GM12874 (cell line): Measurements from ENCODE around the gene CEP152.

Experiments used
- TF ChIP-seq, protein P1 (sequence below): IDR thresholded peaks from 2 replicates; pipeline ENCODE4 v1.5.1; 2011; ENCODE audit warnings: low read depth, mild to moderate bottlenecking, control low read depth, low read length, moderate library complexity; ENCODE audit not compliant: insufficient read depth

Gene CEP152

GRCh38 chr15:48803877-48804276, 7.0 kb downstream of the CEP152 start:
- TF ChIP-seq, protein P1, sequence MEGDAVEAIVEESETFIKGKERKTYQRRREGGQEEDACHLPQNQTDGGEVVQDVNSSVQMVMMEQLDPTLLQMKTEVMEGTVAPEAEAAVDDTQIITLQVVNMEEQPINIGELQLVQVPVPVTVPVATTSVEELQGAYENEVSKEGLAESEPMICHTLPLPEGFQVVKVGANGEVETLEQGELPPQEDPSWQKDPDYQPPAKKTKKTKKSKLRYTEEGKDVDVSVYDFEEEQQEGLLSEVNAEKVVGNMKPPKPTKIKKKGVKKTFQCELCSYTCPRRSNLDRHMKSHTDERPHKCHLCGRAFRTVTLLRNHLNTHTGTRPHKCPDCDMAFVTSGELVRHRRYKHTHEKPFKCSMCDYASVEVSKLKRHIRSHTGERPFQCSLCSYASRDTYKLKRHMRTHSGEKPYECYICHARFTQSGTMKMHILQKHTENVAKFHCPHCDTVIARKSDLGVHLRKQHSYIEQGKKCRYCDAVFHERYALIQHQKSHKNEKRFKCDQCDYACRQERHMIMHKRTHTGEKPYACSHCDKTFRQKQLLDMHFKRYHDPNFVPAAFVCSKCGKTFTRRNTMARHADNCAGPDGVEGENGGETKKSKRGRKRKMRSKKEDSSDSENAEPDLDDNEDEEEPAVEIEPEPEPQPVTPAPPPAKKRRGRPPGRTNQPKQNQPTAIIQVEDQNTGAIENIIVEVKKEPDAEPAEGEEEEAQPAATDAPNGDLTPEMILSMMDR: no peak

GRCh38 chr15:48802867-48803266, 8.0 kb downstream of the CEP152 start:
- TF ChIP-seq, protein P1: no peak

GRCh38 chr15:48802257-48802656, 8.6 kb downstream of the CEP152 start:
- TF ChIP-seq, protein P1: no peak

DNA sequence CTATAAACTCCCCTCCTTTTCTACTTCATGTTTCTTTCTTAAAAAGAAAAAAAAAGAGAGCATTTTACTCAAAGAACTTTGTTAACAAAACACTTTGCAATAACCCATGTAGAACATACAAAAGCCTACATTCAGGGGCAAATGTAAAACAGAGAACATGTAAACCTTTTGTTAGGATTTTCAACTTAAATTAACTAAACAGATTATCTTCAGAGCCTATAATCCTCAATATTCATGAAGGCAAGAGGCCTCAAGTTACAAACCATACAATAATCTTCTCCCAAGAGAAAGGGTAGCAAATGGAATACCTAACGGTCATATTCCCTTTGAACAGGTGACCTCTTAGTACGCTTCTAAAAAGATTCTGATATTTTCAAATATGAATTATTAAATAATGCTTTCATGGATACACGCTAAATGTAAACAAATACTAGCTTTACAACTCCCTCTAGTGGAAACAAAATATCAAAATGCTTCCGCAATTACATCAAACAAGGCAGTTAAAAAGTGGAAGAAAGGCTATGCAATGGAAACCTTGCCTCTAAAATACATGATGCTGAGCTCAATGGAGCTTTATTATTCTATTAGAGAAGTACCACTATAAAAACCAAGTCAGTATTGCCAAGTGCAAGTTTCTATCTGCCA, 9.9 kb downstream of the CEP152 start:
- TF ChIP-seq, protein P1: no peak

DNA sequence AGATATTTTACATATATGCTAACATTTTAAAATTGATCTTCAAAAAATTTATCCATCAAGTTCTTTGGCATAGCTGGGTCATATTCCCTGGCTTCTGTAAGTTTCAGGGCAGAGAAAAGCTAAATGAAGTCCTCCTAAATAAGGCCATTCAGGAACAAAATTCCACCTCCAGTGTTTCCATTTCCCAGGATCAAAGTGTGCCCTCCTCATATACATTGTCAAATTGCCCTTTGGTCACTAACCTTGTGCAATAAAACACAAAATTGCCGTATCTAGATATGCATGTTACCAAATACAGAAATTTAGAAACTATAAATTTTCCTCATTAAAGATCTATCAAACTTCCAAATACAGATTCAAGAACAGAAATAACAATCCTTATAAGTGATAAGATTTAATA, 10.6 kb downstream of the CEP152 start:
- TF ChIP-seq, protein P1: no peak

GRCh38 chr15:48798319-48798718, 12.6 kb downstream of the CEP152 start:
- TF ChIP-seq, protein P1: no peak

DNA sequence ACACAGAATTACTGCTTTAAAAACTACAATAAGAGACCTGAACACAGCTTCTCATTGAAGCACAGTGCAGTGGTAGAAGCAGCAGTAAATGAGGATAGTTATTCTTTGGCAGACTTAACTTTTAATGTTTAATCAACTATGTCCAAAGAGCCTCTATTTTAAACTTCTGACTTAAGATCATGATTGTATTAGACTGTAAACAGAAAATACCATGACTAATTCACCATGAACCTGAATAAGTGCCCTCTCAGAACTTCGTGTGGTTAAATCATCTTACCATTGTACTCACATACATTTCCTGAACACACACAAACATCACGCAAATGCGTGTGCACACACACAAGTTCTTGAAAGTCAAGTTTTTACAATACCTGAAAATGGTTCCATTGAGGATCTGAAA, 13.9 kb downstream of the CEP152 start:
- TF ChIP-seq, protein P1: no peak

GRCh38 chr15:48796521-48796920, 14.3 kb downstream of the CEP152 start:
- TF ChIP-seq, protein P1: no peak
